GM12801 (cell line): ENCODE data around the gene RPL27A.

ENCODE experiments used
- TF ChIP-seq, protein P1 (sequence below): IDR thresholded peaks from one replicate; pipeline ENCODE4 v1.5.1; 2011; ENCODE audit warnings: control low read depth; ENCODE audit not compliant: insufficient read length; ENCODE audit errors: extremely low read depth

The RPL27A gene

DNA sequence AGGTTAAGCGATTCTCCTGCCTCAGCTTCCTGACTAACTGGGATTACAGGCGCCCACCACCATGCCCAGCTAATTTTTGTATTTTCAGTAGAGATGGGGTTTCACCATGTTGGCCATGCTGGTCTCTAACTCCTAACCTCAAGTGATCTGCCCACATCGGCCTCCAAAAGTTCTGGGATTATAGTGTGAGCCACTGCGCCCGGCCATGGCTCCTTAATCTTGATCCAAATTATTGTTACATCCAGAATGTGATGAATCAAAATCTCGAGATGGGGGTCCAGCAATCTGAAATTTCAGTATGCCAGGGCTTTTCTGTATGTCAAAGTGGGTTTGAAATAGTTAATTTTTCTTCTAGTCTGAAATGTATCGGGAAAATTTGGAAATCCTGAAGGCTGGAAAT is 3.7 kb downstream of the RPL27A start:
- TF ChIP-seq, protein P1, sequence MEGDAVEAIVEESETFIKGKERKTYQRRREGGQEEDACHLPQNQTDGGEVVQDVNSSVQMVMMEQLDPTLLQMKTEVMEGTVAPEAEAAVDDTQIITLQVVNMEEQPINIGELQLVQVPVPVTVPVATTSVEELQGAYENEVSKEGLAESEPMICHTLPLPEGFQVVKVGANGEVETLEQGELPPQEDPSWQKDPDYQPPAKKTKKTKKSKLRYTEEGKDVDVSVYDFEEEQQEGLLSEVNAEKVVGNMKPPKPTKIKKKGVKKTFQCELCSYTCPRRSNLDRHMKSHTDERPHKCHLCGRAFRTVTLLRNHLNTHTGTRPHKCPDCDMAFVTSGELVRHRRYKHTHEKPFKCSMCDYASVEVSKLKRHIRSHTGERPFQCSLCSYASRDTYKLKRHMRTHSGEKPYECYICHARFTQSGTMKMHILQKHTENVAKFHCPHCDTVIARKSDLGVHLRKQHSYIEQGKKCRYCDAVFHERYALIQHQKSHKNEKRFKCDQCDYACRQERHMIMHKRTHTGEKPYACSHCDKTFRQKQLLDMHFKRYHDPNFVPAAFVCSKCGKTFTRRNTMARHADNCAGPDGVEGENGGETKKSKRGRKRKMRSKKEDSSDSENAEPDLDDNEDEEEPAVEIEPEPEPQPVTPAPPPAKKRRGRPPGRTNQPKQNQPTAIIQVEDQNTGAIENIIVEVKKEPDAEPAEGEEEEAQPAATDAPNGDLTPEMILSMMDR: no peak

DNA sequence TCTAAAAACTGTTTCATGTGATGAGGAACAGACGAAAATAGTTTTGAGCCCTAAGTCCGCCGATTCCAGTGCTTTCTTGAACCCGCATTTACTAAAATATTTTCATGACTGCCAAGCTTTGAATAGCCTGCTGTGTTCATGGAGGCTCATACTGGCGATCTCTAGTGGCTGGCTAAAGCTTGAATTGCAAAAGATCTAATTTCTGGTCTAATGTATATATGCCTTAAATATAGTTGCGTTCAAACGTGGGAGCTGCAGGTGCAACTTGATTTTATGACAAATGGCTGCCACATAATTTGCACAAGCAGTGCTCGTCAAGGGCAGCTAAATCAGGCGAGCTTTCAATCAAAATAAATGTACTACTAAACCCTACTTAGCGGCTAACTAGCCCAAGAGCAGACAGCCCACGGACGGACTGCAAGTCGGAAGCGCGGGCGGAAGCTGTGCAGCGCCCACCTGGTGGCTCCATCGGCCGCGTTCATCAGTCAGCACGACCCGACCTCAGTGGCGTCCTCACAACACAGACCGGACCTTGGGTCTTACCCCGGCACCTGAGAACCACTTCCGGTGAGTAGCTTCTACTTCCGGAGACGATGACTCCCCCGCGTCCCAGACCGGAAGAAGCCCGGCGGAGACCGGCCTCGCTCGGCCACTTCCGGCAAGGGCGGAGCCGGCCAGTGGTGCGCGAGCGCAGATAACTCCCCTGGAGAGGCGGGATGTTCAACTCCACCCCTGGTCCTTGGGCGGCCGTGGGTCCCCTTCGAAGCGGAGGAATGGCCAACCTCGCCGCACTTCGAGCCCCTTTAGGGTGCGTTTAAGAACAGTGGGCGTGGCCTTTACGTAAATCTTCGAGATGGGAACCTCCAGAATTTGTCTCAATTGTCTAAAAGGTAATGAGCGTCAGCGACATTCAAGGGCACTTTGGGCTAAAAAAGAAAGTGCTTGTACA is 6.1 kb downstream of the RPL27A start:
- TF ChIP-seq, protein P1: no peak

DNA sequence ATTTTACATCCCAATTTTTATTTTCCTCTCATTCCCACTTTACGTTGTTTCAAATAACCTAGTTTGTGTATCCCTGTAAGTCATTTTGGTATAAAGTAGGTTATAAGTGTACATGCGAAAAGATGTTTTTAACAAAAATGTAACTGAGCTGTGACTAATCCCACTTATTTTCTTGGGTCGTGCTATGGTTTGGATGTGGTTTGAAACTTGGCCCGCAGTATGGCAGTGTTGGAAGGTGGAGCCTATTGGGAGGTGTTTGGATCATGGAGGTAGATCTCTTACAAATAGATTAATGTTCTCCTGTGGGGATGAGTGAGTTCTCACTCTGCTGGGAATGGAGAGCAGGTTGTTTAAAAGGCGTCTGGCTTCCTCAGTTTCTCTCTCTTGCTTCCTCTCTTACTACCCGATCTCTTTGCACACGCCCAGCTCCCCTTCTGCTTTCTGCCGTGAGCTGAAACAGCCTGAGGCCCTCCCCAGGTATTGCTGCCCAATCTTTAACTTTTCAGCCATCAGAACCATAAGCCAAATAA is 7.2 kb downstream of the RPL27A start:
- TF ChIP-seq, protein P1: no peak

DNA sequence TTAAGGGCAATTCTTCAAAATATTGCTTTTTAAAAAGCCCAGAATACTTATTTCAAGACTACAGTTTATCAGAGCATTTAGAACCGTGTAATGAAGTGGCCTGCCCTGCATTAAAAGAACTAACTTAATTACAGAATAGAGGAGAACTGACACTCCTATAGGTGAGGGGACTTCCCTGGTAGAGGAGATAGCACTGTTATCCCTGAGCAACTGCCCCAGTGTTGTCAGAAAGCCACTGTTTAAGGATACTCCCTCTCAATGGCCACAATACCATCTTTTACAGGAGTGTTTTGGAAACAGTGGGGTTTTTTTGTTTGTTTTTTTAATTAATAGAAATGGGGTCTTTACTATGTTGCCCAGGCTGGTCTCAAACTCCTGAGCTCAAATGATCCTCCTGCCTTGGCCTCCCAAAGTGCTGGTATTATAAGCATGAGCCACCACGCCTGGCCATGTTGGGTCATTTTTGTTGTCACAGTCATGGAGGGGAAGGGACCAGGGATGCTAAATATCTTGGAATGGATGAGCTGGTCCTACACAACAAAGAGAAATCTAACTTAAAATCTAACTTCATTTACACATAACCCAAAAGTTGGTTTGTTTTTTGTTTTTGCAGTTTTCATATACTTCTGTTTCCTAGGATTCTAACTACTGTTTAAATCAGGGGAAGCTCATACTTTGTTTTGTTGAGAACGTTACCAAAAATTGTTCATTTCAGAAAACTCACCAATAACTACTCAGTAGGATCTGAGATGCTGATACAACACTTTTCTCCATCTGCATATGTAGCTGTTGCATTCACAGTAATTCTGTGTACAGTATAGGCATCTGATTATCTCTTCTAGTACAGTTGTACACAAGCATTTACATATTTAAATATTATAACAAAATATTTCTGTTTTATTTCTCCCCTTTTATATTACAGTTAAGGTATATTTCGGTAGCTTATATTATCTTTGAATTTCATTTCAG is 8.1 kb downstream of the RPL27A start:
- TF ChIP-seq, protein P1: no peak

DNA sequence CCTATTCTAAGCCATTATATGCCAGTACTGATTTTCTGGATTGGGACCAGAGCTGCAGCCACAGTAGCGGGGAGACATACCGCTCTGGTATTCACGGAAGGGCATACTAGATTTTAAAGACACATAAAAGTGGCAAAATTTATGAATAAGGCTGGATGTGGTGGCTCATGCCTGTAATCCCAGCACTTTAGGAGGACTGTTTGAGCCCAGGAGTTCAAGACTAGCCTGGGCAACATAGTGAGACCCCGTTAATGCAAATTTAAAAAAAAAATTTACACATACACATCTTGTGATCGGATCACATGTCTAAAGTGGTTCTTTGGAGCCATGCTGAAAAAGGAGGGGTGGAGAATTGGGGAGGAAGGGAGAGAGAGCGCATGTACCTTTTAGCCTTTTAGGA is 9.0 kb downstream of the RPL27A start:
- TF ChIP-seq, protein P1: no peak

DNA sequence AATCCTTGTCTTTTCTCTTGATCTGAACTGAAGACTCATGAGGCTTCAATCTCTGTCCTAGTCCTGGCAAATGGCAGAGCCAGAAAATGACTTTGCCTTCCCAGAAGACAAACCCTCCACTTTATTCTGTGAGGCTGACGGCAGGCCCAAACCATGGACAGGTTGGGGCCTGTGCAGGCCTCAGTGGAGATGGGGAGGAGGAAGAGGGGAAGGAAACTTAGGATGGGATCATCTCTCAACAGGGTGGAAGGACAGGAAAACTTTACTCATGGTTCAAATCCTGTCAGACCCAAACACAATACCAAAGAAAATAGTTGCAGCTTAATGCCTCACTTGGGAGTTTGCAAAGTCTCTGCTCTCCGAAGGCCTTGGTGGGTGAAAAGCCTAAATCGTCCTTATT is 9.8 kb downstream of the RPL27A start:
- TF ChIP-seq, protein P1: no peak

DNA sequence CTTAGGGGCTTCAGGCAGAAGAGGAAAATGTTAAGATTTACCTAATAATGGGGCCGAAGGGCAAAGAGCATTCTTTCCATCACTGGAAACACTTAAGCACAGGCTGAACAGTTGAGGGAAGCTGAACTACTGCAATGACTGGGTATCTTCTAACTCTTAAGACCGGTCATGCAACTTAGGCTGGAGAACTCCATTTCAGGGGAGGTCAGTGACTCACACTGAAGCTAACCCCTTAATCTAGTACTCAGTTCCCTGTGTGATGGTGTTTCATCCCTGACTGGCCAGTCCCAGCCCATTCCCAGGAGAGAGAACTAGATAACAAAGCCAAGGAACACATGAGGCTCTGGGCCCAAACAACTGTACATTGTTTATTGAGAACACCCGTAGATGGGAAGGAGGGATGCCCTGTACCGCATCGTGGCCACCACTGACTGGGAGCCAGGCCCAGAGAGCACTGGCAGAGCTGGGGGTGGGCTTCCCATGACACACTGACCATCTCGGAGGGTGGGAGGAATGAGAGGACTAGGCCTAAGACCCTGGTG is 10.5 kb downstream of the RPL27A start:
- TF ChIP-seq, protein P1: no peak
